Pancreas (tissue), 10 donors: ENCODE data around the gene CDC23. TPM values are rescaled to one million over a fixed set of nuclear protein-coding genes. Genes with fewer than 3 reads are reported as not detected.
"Not testable (repeated sequence)": the region's sequence is repeated elsewhere in the genome, so short reads cannot be mapped to it uniquely, and the experiment has no call there.

Experiments
- ATAC-seq, 4 donors: fragments of 200-7000 bp; cut with Tn5 transposase; one replicate each; pipeline versions ENCODE4 v1.8.0 to v1.9.1; 2020; ENCODE audit warnings: mild to moderate bottlenecking in 4 of 4, moderate library complexity in 4 of 4
- DNase-seq, 6 donors: peaks; one replicate each; pipeline ENCODE4 v3.0.0-alpha.2; 2020
- FAIRE-seq: peaks from 2 replicates; lab custom pipeline; 2012; peaks lifted over from hg19 to GRCh38; lab: Jason Lieb, UNC
- H3K27ac ChIP-seq, 4 donors: fragments of 200-600 bp; sonication (generic); 1 replicate in 3 of 4; 2 replicates in 1 of 4; pipeline versions ENCODE4 v1.5.0 to v1.8.0; 2020
- H3K27me3 ChIP-seq, 4 donors: fragments of 200-600 bp; one replicate each; pipeline ENCODE4 v1.8.0; 2021
- H3K36me3 ChIP-seq, 3 donors: fragments of 200-600 bp; sonication (generic) in 1 of 3; one replicate each; pipeline versions ENCODE4 v1.5.0 to v1.8.0; 2020 to 2021
- H3K4me1 ChIP-seq, 3 donors: fragments of 200-600 bp; one replicate each; pipeline ENCODE4 v1.8.0; 2021
- H3K4me3 ChIP-seq, 4 donors: fragments of 200-600 bp; sonication (generic) in 2 of 4; one replicate each; pipeline versions ENCODE4 v1.5.0 to v1.8.0; 2020 to 2021
- H3K9me3 ChIP-seq, 4 donors: fragments of 200-600 bp; one replicate each; pipeline ENCODE4 v1.8.0; 2021
- CTCF ChIP-seq, 4 donors: fragments of 200-600 bp; sonication (generic) in 3 of 4; IDR thresholded peaks; one replicate each; pipeline versions ENCODE4 v1.5.0 to v1.8.0; 2021; ENCODE audit warnings: antibody characterized with exemption in 4 of 4
- WGBS, 2 donors: extraction: QIAGEN DNeasy Blood & Tissue Kit; methylation state at CpG; one replicate each; pipeline ENCODE4 v1.1.7; 2013; 5-methylcytosine and 5-hydroxymethylcytosine counted together
- intact Hi-C, 3 donors: fragments of 100-400 bp; cut with DNase I; formaldehyde crosslinking; loops; one replicate each; pipeline versions ENCODE4 v1.11.1 to v1.14.2; 2022
- polyA plus RNA-seq, 2 donors: library from polyadenylated mRNA; stranded (reverse); fragments of 200-250 nt; gene quantifications; one replicate each; pipeline ENCODE4 v1.2.3, GENCODE V29; 2013
- total RNA-seq, 6 donors: library from RNA; stranded (reverse); fragmentation: NEBNext Ultra II Directional in 4 of 6; extraction: Animal tissue kit (Norgen Biotek cat#: 25700) in 4 of 6; gene quantifications; one replicate each; pipeline versions ENCODE4 v1.2.1 to v1.2.4, GENCODE V29; 2021 to 2023
- donor health status: healthy with polysubstance abuse.
- donor health status: DM: no; HTN: no; CAD: no; lungs with moderate emphysema.
- donor health status: DM: no; HTN: no; CAD: no.
- donor health status: control.
- donor health status: control.
- donor health status: Bipolar disorder and iron deficiency.
- donor health status: DM: yes; HTN: yes; CAD: no.
- donor health status: DM: no; HTN: no; CAD: no.
- donor health status: DM: no; HTN: no; CAD: no.
- donor health status: DM: yes; HTN: yes; CAD: no.

The CDC23 gene
- total and polyA plus RNA-seq, 8 donors, result 4.8 to 12.1 (median 8.1) TPM

GRCh38 chr5:138149530-138149929 lies 63.6 kb downstream of the CDC23 start:
- 37 to 41% methylated on average over 3 of the region's 3 CpGs for WGBS, 2 donors
- Histone ChIP-seq H3K27ac (no peak overlapping the region), H3K4me1 (no peaks in the 10 kb centered on the region), H3K4me3 (no peak overlapping the region), H3K9me3 (no peaks in the 10 kb centered on the region), H3K36me3 (no peaks in the 10 kb centered on the region), H3K27me3 (no peaks in the 10 kb centered on the region)
- intact Hi-C loops, result no loop called here
- FAIRE-seq (no peak), DNase-seq (no peak), ATAC-seq (no peak)
- no peak for TF ChIP-seq CTCF (IDR thresholded peaks at IDR 0.05)

DNA sequence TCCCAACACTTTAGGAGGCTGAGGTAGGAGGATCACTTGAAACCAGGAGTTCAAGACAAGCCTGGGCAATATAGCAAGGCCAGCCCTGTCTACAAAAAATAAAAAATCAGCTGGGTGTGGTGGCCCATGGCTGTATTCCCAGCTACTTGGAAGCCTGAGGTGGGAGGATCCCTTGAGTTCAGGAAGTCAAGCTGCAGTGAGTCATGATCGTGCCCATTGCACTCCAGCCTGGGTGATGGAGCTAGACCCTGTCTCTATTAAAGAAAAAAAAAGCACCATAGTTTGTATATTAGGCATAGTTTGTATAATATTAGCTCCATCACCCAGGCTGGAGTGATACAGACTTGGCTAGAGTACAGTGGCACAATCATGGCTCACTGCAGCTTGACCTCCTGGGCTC lies 64.3 kb downstream of the CDC23 start:
- DNase-seq (no peak), ATAC-seq (peak in 2 of 4 donors; percentile 36 to 49), FAIRE-seq (no peak)
- WGBS, 2 donors, result 80 to 84% methylated on average over 1 of the region's 1 CpG
- H3K4me1 ChIP-seq, result no peaks in the 10 kb centered on the region
- no peaks in the 10 kb centered on the region for H3K9me3 ChIP-seq
- intact Hi-C loops, result no loop called here
- TF ChIP-seq CTCF (IDR thresholded peaks at IDR 0.05), result no peak
- no peaks in the 10 kb centered on the region for H3K36me3 ChIP-seq
- no peak overlapping the region for H3K4me3 ChIP-seq
- no peak overlapping the region for H3K27ac ChIP-seq
- no peaks in the 10 kb centered on the region for H3K27me3 ChIP-seq

DNA sequence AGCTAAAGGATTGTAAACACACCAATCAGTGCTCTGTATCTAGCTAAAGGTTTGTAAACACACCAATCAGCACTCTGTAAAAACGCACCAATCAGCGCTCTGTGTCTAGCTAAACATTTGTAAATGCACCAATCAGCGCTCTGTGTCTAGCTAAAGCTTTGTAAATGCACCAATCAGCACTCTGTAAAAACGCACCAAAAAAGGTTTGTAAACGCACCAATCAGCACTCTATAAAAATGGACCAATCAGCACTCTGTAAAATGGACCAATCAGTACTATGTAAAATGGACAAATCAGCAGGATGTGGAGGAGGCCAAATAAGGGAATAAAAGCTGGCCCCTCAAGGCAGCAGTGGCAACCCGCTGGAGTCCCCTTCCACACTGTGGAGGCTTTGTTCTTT lies 69.5 kb downstream of the CDC23 start:
- H3K4me3 ChIP-seq, H3K36me3 ChIP-seq, H3K9me3 ChIP-seq, H3K4me1 ChIP-seq, H3K27me3 ChIP-seq, FAIRE-seq, H3K27ac ChIP-seq, intact Hi-C loops, ATAC-seq, DNase-seq: not testable (repeated sequence)
- 74 to 78% methylated on average over 6 of the region's 6 CpGs for WGBS, 2 donors

- intact Hi-C loops, result no loop called here
- 52 to 60% methylated on average over 1 of the region's 1 CpG for WGBS, 2 donors
- no peak for FAIRE-seq
- Histone ChIP-seq H3K27me3 (no peaks in the 10 kb centered on the region), H3K36me3 (no peaks in the 10 kb centered on the region), H3K9me3 (no peaks in the 10 kb centered on the region), H3K27ac (no peak overlapping the region), H3K4me1 (peaks cover 0 to 7% (median 0%) of the 10 kb centered on the region in 3 donors), H3K4me3 (no peak overlapping the region)
- ATAC-seq, result no peak
- no peak for DNase-seq
- TF ChIP-seq CTCF (IDR thresholded peaks at IDR 0.05), result no peak
Observed at GRCh38 chr5:138141734-138142133, 71.4 kb downstream of the CDC23 start.

- no peaks in the 10 kb centered on the region for H3K9me3 ChIP-seq
- H3K36me3 ChIP-seq, result no peaks in the 10 kb centered on the region
- TF ChIP-seq CTCF (IDR thresholded peaks at IDR 0.05), result no peak
- H3K4me3 ChIP-seq, result no peak overlapping the region
- 41 to 56% methylated on average over 4 of the region's 4 CpGs for WGBS, 2 donors
- ATAC-seq, result no peak
- H3K4me1 ChIP-seq, result peaks cover 0 to 7% (median 0%) of the 10 kb centered on the region in 3 donors
- H3K27ac ChIP-seq, result no peak overlapping the region
- intact Hi-C loops, result no loop called here
- no peaks in the 10 kb centered on the region for H3K27me3 ChIP-seq
- FAIRE-seq, result no peak
- DNase-seq, result no peak
Observed at GRCh38 chr5:138140268-138140667, 72.9 kb downstream of the CDC23 start.
